Measurements from ENCODE around the gene TTC28. TPM values are rescaled to one million over a fixed set of nuclear protein-coding genes. Genes with fewer than 3 reads are reported as not detected.
A peak's percentile ranks its signal among the peaks of the same experiment; 100 is the strongest.
"Not testable (repeated sequence)": the region's sequence is repeated elsewhere in the genome, so short reads cannot be mapped to it uniquely, and the experiment has no call there.

Gene TTC28
- total RNA-seq, 1 donor from 2014 or later = 3.2 TPM

GRCh38 chr22:28604966-28605761 is 74.5 kb downstream of the TTC28 start:
- DNase-seq (ENCODE audit: low read depth) = no peak

GRCh38 chr22:28601915-28602314 is 77.7 kb downstream of the TTC28 start:
- DNase-seq (ENCODE audit: low read depth) = no peak

GRCh38 chr22:28600546-28601143 is 79.0 kb downstream of the TTC28 start:
- peak; percentile 66 for DNase-seq (ENCODE audit: low read depth)

- no peak for DNase-seq (ENCODE audit: low read depth)
Measured at GRCh38 chr22:28599693-28600092, 79.9 kb downstream of the TTC28 start.

- DNase-seq (ENCODE audit: low read depth) = no peak
Measured at GRCh38 chr22:28597665-28598064, 82.0 kb downstream of the TTC28 start.

GRCh38 chr22:28594797-28595462 is 84.7 kb downstream of the TTC28 start:
- peak; percentile 72 for DNase-seq (ENCODE audit: low read depth)

- no peak for DNase-seq (ENCODE audit: low read depth)
Measured at GRCh38 chr22:28594076-28594796, 85.4 kb downstream of the TTC28 start.

- DNase-seq (ENCODE audit: low read depth) = no peak
Measured at GRCh38 chr22:28593299-28593698, 86.3 kb downstream of the TTC28 start.

- peak; percentile 3 for DNase-seq (ENCODE audit: low read depth)
Measured at GRCh38 chr22:28589102-28589750, 90.4 kb downstream of the TTC28 start.

- DNase-seq (ENCODE audit: low read depth) = no peak
Measured at GRCh38 chr22:28585324-28585723, 94.3 kb downstream of the TTC28 start.

GRCh38 chr22:28582806-28583205 is 96.8 kb downstream of the TTC28 start:
- DNase-seq (ENCODE audit: low read depth) = peak; percentile 31

- no peak for DNase-seq (ENCODE audit: low read depth)
Measured at GRCh38 chr22:28581016-28581415, 98.6 kb downstream of the TTC28 start.

GRCh38 chr22:28576162-28576561 is 103.5 kb downstream of the TTC28 start:
- no peak for DNase-seq (ENCODE audit: low read depth)

- no peak for DNase-seq (ENCODE audit: low read depth)
Measured at GRCh38 chr22:28574159-28574788, 105.4 kb downstream of the TTC28 start.

GRCh38 chr22:28570696-28571373 is 108.8 kb downstream of the TTC28 start:
- no peak for DNase-seq (ENCODE audit: low read depth)

- DNase-seq (ENCODE audit: low read depth) = not testable (repeated sequence)
Measured at GRCh38 chr22:28568974-28569373, 110.7 kb downstream of the TTC28 start.

GRCh38 chr22:28568099-28568498 is 111.5 kb downstream of the TTC28 start:
- DNase-seq (ENCODE audit: low read depth) = no peak

- not testable (repeated sequence) for DNase-seq (ENCODE audit: low read depth)
Measured at GRCh38 chr22:28566920-28567499, 112.6 kb downstream of the TTC28 start.

- no peak for DNase-seq (ENCODE audit: low read depth)
Measured at GRCh38 chr22:28563636-28564035, 116.0 kb downstream of the TTC28 start.

GRCh38 chr22:28562324-28562723 is 117.3 kb downstream of the TTC28 start:
- DNase-seq (ENCODE audit: low read depth) = no peak
